B cell (primary cell): ENCODE measurements around the gene SLC23A3. TPM values are rescaled to one million over a fixed set of nuclear protein-coding genes. Genes with fewer than 3 reads are reported as not detected.

Experiments used
- ATAC-seq: fragments of 200-7000 bp; cut with Tn5 transposase; one replicate; pipeline ENCODE4 v1.10.0; 2021; ENCODE audit warnings: low read depth, mild to moderate bottlenecking, moderate number of reproducible peaks, moderate library complexity
- CTCF ChIA-PET: fragments of 350-600 bp; sonication (Branson Sonifier 250); formaldehyde crosslinking; loops from one replicate; lab custom pipeline; 2021; ENCODE audit warnings: antibody characterized with exemption, inconsistent platforms; lab: Charles Lee
- POLR2A ChIA-PET: fragments of 350-600 bp; sonication (Branson Sonifier 250); formaldehyde crosslinking; loops from one replicate; lab custom pipeline; 2021; ENCODE audit warnings: antibody characterized with exemption; lab: Charles Lee
- DNase-seq: peaks from one replicate; pipeline ENCODE4 v3.0.0; 2013
- H2AFZ ChIP-seq: 2 replicates; pipeline ENCODE4 v1.6.1; 2012; ENCODE audit warnings: mild to moderate bottlenecking, low read depth, low read length; ENCODE audit not compliant: insufficient read depth, poor library complexity, severe bottlenecking
- H3K27ac ChIP-seq, 2 donors: 1 replicate in 1 of 2; 2 replicates in 1 of 2; pipeline ENCODE4 v1.5.1; 2012 to 2013; ENCODE audit warnings: low read length in 2 of 2, mild to moderate bottlenecking in 2 of 2, moderate library complexity in 1 of 2
- H3K27me3 ChIP-seq, 4 experiments: fragments of 200-600 bp in 1 of 4; sonication (generic) in 1 of 4; replicated peaks in 1 of 4; 1 replicate in 2 of 4; 2 replicates in 2 of 4; pipeline versions ENCODE4 v1.6.1 to v1.7.0; 2013 to 2016; ENCODE audit warnings: low read length in 3 of 4, mild to moderate bottlenecking in 2 of 4, mixed read lengths in 1 of 4, moderate library complexity in 1 of 4; ENCODE audit not compliant: insufficient read depth in 4 of 4, control insufficient read depth in 3 of 4; ENCODE audit errors: control extremely low read depth in 1 of 4
- H3K36me3 ChIP-seq, 2 experiments: replicated peaks in 1 of 2; 1 replicate in 1 of 2; 2 replicates in 1 of 2; pipeline versions ENCODE4 v1.6.1 to v1.7.1; 2013; ENCODE audit warnings: low read length in 1 of 2; ENCODE audit not compliant: insufficient read depth in 2 of 2, control insufficient read depth in 1 of 2; ENCODE audit errors: control extremely low read depth in 1 of 2, extremely low read depth in 1 of 2
- H3K4me1 ChIP-seq, 2 donors: fragments of 200-600 bp in 1 of 2; sonication (generic) in 1 of 2; 1 replicate in 1 of 2; 2 replicates in 1 of 2; pipeline versions ENCODE4 v1.5.1 to v1.6.1; 2013 to 2017; ENCODE audit warnings: low read length in 2 of 2; ENCODE audit not compliant: control insufficient read depth in 2 of 2, insufficient read depth in 2 of 2
- H3K4me2 ChIP-seq: replicated peaks from 2 replicates; pipeline ENCODE3; 2012; ENCODE audit warnings: mild to moderate bottlenecking, low read depth, low read length; ENCODE audit not compliant: poor library complexity, severe bottlenecking
- H3K4me3 ChIP-seq, 5 experiments: fragments of 200-600 bp in 1 of 5; sonication (generic) in 1 of 5; 1 replicate in 3 of 5; 2 replicates in 2 of 5; pipeline versions ENCODE4 v1.5.1 to v1.7.0; 2011 to 2016; ENCODE audit warnings: low read length in 4 of 5, mild to moderate bottlenecking in 4 of 5, low read depth in 2 of 5, control low read depth in 1 of 5, moderate library complexity in 1 of 5; ENCODE audit not compliant: insufficient read depth in 1 of 5; ENCODE audit errors: control extremely low read depth in 1 of 5, extremely low read depth in 1 of 5
- H3K79me2 ChIP-seq: fragments of 200-600 bp; sonication (generic); one replicate; pipeline ENCODE4 v1.6.0; 2016; ENCODE audit warnings: low read length; ENCODE audit not compliant: control insufficient read depth, insufficient read depth
- H3K9ac ChIP-seq: fragments of 200-600 bp; sonication (generic); 2 replicates; pipeline ENCODE4 v1.6.1; 2017; ENCODE audit warnings: mild to moderate bottlenecking, low read length, moderate library complexity
- H3K9me3 ChIP-seq, 3 donors: one replicate each; pipeline versions ENCODE4 v1.6.1 to v1.7.1; 2013; ENCODE audit warnings: low read length in 2 of 3; ENCODE audit not compliant: control insufficient read depth in 2 of 3, insufficient read depth in 1 of 3; ENCODE audit errors: control extremely low read depth in 1 of 3
- H4K20me1 ChIP-seq: 2 replicates; pipeline ENCODE4 v1.6.0; 2012; ENCODE audit warnings: mild to moderate bottlenecking, low read length; ENCODE audit not compliant: insufficient read depth, control insufficient read depth, poor library complexity, severe bottlenecking
- H3K27ac Mint-ChIP-seq: one replicate; pipeline ENCODE4 v1.8.0; 2021; ENCODE audit warnings: mixed read lengths
- H3K27me3 Mint-ChIP-seq: one replicate; pipeline ENCODE4 v1.8.0; 2021; ENCODE audit warnings: mixed read lengths
- H3K4me1 Mint-ChIP-seq: one replicate; pipeline ENCODE4 v1.8.0; 2021; ENCODE audit warnings: mixed read lengths
- H3K4me3 Mint-ChIP-seq: one replicate; pipeline ENCODE4 v1.8.0; 2021; ENCODE audit warnings: mixed read lengths
- H3K9me3 Mint-ChIP-seq: one replicate; pipeline ENCODE4 v1.8.0; 2022; ENCODE audit warnings: mixed read lengths; ENCODE audit not compliant: insufficient read depth
- CTCF ChIP-seq: fragments of 200-600 bp; IDR thresholded peaks from one replicate; pipeline ENCODE4 v1.8.0; 2022; ENCODE audit warnings: antibody characterized with exemption, mild to moderate bottlenecking
- EZH2 ChIP-seq: IDR thresholded peaks from 2 replicates; pipeline ENCODE4 v1.6.1; 2012; ENCODE audit warnings: borderline replicate concordance, low read depth, mild to moderate bottlenecking, moderate library complexity, low read length; ENCODE audit not compliant: insufficient read depth, poor library complexity, severe bottlenecking
- WGBS: methylation state at CpG from one replicate; pipeline ENCODE4 v1.1.5; 2013; ENCODE audit warnings: missing lambda C conversion rate; ENCODE audit not compliant: insufficient coverage; 5-methylcytosine and 5-hydroxymethylcytosine counted together
- intact Hi-C: fragments of 100-400 bp; cut with micrococcal nuclease; formaldehyde crosslinking; loops from one replicate; pipeline ENCODE4 v1.10.0; 2022
- polyA plus RNA-seq: library from polyadenylated mRNA; depleted of rRNA; stranded (reverse); fragments of >200 nt; gene quantifications from 2 replicates; pipeline ENCODE4 v1.2.3, GENCODE V29; 2012
- total RNA-seq, 2 donors: library from RNA; stranded (reverse); fragments of 120-200 nt in 1 of 2; gene quantifications; 1 replicate in 1 of 2; 2 replicates in 1 of 2; pipeline versions ENCODE4 v1.2.3 to v1.2.4, GENCODE V29; 2013 to 2022

Gene SLC23A3
- total and polyA plus RNA-seq, 2 donors (not counting 1 experiment from before 2014, with no cell fraction given) = 2.4 to 15.2 TPM

GRCh38 chr2:219171231-219171651 lies 1.4 kb upstream of the SLC23A3 start:
- Mint-ChIP-seq H3K4me3 (no peak overlapping the region), H3K27me3 (no peaks in the 10 kb centered on the region), H3K9me3 (no peaks in the 10 kb centered on the region), H3K4me1 (peaks cover 25% of the 10 kb centered on the region), H3K27ac (peak overlapping the region; percentile 67)
- H3K4me3 ChIP-seq = no peak overlapping the region
- WGBS = 79% methylated on average over 6 of the region's 6 CpGs
- H3K4me2 ChIP-seq = no peak overlapping the region
- H3K4me1 ChIP-seq = peaks cover 6 to 28% of the 10 kb centered on the region in 2 donors
- ATAC-seq (peak; percentile 52), DNase-seq (peak; percentile 67)
- peaks cover 33% of the 10 kb centered on the region for H4K20me1 ChIP-seq
- ChIA-PET POLR2A (no interaction called here), CTCF (interaction anchor here (0.6 to 8.6 kb wide), 26 partner anchors 9 to 126 kb away, joined by 3 to 136 read pairs (median 5); partner anchors contain the start of genes ABCB6, ANKZF1, ATG9A and DNAJB2)
- no peaks in the 10 kb centered on the region for H3K27me3 ChIP-seq
- H3K27ac ChIP-seq = peak overlapping the region in 1 of 2 donors; percentile 21
- peaks cover 26% of the 10 kb centered on the region for H3K79me2 ChIP-seq
- H2AFZ ChIP-seq = no peak overlapping the region
- no peaks in the 10 kb centered on the region for H3K9me3 ChIP-seq
- intact Hi-C loops = loop anchor here (1.0 kb wide), 2 partner anchors 40 to 127 kb away; no protein-coding TSS in a partner anchor
- no peak overlapping the region for H3K9ac ChIP-seq
- TF ChIP-seq EZH2 (no peak), CTCF (peak; percentile 83)
- H3K36me3 ChIP-seq = peaks cover 3 to 41% of the 10 kb centered on the region in 2 experiments

- H3K4me1 Mint-ChIP-seq = peaks cover 9% of the 10 kb centered on the region
- TF ChIP-seq CTCF = no peak
- Histone ChIP-seq H3K4me2 (no peak overlapping the region), H3K9ac (no peak overlapping the region), H3K9me3 (no peaks in the 10 kb centered on the region), H3K27ac (no peak overlapping the region), H3K79me2 (peaks cover 4% of the 10 kb centered on the region), H4K20me1 (peaks cover 21% of the 10 kb centered on the region), H3K36me3 (peaks cover 0 to 31% of the 10 kb centered on the region in 2 experiments), H3K27me3 (no peaks in the 10 kb centered on the region), H3K4me1 (peaks cover 0 to 7% of the 10 kb centered on the region in 2 donors), H3K4me3 (no peak overlapping the region), H2AFZ (no peak overlapping the region)
- H3K9me3 Mint-ChIP-seq = no peaks in the 10 kb centered on the region
- no peaks in the 10 kb centered on the region for H3K27me3 Mint-ChIP-seq
- CTCF ChIA-PET = interaction anchor here (3.9 kb wide), 1 partner anchor 12 kb away, joined by 18 read pairs; no protein-coding TSS in a partner anchor
- intact Hi-C loops = no loop called here
- DNase-seq (peak; percentile 3), ATAC-seq (no peak)
- no peak overlapping the region for H3K27ac Mint-ChIP-seq
- H3K4me3 Mint-ChIP-seq = no peak overlapping the region
- POLR2A ChIA-PET = no interaction called here
These were observed 897 bp downstream of the SLC23A3 start for GRCh38 chr2:219168932-219169331.
